ENCODE results near the gene SLC39A2.
"Not testable (repeated sequence)": the region's sequence is repeated elsewhere in the genome, so short reads cannot be mapped to it uniquely, and the experiment has no call there.

The SLC39A2 gene

DNA sequence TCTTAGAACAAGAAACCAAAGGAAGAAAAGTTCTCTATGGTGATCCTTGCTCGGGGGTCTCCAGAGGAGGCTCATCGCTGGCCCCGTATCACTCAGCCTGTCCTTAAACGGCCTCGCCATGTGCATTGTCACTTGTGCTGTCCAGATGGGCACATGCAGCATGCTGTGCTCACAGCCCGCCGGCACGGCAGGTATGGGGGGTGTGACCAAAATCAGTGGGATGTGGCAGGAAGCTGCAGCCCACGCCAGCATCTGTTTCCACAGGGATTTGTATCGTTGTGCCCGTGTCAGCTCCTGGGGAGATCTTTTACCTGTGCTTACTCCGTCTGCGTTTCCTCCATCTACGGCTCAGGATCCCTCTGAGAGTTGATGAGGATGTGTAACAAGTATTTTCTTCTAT, 2.6 kb upstream of the SLC39A2 start:
- in situ Hi-C loops (cut with HindIII; ENCODE audit: low sequenced_read_pairs) = no loop called here

DNA sequence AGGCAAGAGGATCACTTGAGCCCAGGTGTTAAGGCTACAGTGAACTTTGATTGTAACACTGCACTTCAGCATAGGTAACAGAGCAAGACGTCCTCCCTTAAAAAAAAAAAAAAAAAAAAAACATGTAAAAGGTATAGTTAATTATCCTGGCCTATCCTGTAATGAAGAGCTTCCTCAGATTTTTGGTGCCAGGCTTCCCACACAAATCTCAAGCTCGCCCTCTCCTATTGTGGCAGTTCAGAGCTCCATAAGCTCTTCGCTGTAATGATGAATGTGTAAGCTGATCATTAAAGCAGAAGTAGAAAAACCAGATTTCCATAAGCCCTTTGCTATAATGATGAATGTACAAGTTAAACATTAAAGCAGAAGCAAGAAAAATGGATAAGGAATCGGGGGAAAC, 2.0 kb upstream of the SLC39A2 start:
- in situ Hi-C loops (cut with HindIII; ENCODE audit: low sequenced_read_pairs) = no loop called here

DNA sequence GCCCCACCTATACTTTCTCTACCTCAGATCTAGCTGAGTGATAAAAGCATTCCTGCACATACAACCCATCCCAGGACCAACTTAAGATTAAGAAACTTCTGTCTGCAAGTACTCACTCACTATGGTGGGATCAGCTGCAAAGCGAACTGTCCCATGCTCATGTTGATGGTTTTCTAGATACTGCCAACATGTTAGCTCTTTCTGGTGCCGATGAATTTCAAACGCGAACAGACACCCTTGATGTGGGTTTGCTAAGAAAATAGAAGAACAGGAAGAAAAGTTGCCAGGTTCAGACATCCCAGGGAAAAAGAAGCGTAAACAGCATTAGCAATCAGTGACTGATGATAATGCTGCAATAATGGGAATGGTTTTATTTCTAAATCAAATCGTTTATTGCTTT, 1.5 kb upstream of the SLC39A2 start:
- in situ Hi-C loops (cut with HindIII; ENCODE audit: low sequenced_read_pairs) = no loop called here

DNA sequence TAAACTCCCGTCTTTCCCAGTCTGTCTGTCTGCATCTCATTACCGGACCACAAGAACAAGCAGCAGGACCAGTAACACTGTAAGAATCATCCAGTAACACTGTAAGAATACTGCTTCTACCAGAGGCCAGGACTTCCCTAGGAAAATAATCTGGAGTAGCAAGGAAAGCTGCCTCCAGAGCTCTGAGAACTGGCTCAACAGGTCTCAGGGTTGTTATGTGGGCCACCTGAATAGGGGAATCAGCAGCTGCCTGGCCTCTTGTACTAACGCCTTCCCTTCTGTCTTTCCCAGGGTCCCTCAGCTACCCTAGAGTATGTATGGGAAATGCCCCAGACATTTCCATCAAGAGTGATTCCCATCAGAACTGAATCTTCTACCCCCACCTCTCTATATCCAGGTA, 954 bp upstream of the SLC39A2 start:
- in situ Hi-C loops (cut with HindIII; ENCODE audit: low sequenced_read_pairs) = no loop called here

DNA sequence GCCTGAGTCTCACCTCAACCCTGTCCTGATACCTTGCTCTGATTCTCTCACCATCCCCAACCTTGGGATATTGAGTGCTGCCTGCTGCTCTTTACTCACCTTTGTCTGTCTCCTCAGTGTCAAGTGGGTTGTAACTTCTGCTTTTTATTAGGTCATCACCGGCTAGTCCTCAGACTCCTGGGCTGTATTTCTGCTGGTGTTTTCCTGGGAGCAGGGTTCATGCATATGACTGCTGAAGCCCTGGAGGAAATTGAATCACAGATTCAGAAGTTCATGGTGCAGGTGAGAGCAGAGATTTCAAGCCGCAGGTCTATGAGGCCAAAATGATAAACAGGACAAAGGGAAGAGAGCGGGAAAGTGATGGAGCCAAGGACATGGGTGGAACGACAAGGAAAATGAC, 498 bp downstream of the SLC39A2 start:
- in situ Hi-C loops (cut with HindIII; ENCODE audit: low sequenced_read_pairs) = no loop called here

DNA sequence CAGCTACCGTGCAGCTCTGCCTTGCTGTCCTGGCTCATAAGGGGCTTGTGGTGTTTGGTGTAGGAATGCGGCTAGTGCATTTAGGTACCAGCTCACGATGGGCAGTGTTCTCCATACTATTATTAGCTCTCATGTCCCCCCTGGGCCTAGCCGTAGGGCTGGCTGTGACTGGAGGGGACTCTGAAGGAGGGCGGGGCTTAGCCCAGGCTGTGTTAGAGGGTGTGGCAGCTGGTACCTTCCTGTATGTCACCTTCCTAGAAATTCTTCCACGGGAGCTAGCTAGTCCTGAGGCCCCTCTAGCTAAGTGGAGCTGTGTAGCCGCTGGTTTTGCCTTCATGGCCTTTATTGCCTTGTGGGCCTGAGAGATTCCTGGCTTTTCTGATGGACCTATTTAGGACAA, 2.1 kb downstream of the SLC39A2 start:
- in situ Hi-C loops (cut with HindIII; ENCODE audit: low sequenced_read_pairs) = no loop called here

DNA sequence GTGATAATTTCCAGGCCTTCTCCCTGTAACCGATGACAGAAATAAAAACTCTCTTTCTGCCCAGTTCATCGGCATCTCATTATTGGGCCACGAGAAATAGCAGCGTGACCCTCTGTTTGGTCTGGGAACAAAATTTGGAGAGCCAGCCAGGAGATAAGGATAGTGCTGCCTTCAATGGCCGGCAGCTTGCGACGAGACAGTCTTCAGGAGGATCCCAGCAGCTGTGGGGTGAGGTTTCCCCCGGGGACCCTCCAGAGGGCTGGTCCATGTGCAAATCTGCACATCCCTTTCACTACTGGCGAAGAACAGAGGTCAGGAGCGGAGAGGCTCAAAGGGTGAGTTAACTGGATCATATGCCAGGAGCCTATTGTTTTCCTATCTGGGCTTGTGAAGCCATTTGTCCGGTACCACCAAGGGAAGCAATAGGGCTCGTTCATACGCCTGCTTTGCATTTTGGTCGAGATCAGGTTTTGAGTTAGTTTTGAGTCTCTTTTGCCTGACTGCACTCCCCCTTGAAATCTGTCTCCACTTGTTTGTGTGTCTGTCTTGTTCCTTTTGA, 4.8 kb downstream of the SLC39A2 start:
- in situ Hi-C loops (cut with HindIII; ENCODE audit: low sequenced_read_pairs) = no loop called here

DNA sequence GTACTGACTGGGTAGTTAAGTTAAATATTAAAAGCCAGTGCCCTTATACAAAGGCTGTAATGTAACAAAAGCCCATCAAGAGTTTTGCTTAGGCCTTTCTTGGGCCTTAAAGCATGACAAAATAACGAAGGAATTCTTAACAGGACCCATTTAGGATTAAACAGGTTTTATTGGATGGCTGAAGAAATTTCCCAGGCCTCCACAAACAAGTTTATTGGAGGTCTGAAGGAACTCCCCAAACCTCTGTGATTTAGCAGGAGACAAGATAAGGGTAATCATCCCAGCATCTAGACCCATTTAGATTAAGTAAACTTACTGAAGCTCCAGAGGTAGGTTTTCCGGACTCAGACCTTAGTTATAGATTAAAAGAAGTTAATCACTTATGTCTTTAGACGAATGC, 10.6 kb downstream of the SLC39A2 start:
- in situ Hi-C loops (cut with HindIII; ENCODE audit: low sequenced_read_pairs) = not testable (repeated sequence)

DNA sequence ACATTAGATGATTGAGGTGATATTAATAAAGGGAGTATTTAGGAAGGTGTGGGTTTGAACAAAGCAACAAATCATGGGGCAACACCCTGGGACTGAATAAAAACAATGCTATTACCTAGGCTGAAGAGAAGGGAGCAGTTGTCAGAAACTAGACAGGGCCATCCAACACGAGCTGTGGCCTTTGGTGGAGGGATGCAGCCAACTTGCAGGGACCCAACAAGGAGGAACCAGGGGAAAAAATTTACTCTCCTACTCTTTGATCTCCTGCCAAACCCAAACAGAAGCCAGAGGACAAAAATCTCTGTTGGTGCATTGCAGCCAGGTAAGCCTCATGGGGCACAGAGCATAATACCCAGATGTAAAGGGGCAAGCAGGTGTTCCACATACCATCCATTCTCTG, 12.0 kb downstream of the SLC39A2 start:
- in situ Hi-C loops (cut with HindIII; ENCODE audit: low sequenced_read_pairs) = no loop called here

DNA sequence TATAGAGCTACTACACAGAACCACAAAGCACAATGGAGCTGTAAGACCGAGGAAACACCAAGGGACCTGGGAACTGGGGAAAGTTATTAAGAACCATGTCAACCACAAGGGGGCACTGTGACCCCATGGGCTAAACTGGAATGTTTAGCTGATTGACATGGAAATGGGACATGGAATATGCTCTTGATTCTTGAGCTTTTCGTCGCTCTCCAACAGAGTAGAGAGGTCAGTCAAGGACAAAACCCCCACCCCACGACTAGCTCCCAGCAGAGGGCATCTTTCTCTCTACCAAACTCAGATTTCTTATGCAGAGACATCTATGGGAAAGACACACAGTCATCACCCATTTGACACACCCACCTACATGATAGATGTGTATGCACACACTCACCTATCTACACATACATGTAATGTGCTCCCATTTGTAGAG, 15.7 kb downstream of the SLC39A2 start:
- in situ Hi-C loops (cut with HindIII; ENCODE audit: low sequenced_read_pairs) = no loop called here

DNA sequence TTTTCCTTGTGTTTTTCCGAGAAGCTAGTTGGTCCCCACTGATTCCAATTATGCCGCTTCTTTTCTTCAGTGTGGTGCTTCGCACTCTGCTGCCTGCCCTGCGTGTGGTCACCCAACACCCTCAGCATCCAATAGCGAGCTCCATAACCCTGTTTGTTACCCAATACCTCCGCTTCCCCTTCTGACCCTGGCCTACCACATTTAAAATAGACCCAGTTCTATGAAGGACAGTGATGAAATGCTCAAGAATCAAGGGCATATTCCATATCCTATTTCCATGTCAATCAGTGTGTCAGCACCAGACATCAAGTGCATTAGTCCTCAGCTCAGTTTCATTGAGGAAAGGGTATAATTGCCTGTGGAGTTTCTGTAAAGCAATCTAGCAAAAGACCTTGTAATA, 16.2 kb downstream of the SLC39A2 start:
- in situ Hi-C loops (cut with HindIII; ENCODE audit: low sequenced_read_pairs) = no loop called here

DNA sequence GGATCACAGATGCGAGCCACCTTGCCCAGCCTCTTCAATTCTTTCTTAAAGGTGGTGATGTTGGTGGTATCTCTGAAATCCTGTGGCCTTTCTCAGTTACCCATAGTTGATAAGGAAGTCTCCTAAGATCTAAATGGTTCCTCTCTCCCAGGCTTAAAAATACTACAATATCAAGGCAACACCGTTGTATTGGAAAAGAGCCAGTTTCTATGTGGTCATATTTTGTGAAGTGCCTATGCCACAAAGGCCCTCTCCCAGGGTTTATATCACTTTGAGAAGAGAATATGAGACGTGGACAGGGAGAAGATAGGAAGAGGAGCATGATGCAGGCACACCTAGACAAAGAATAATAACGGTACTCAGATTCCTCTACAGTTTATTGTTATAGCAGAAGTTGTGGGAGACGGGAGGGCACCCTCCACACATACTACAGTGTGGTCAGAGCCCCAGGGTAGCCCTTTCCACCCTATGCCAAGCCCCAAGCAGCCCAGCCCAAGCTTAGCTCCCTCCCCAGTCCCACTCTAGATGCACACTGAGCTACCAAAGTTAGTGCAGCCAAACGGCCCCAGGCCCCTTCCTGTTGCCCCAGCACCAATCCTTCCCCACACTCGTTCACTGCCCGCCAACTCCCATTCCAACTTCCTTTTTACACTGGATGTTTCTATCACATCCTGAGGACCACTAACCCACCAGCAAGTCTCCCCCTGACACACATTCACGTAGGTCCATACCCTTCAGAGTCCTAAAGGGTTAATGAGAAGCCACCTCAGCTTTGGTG, 17.5 kb downstream of the SLC39A2 start:
- in situ Hi-C loops (cut with HindIII; ENCODE audit: low sequenced_read_pairs) = no loop called here

DNA sequence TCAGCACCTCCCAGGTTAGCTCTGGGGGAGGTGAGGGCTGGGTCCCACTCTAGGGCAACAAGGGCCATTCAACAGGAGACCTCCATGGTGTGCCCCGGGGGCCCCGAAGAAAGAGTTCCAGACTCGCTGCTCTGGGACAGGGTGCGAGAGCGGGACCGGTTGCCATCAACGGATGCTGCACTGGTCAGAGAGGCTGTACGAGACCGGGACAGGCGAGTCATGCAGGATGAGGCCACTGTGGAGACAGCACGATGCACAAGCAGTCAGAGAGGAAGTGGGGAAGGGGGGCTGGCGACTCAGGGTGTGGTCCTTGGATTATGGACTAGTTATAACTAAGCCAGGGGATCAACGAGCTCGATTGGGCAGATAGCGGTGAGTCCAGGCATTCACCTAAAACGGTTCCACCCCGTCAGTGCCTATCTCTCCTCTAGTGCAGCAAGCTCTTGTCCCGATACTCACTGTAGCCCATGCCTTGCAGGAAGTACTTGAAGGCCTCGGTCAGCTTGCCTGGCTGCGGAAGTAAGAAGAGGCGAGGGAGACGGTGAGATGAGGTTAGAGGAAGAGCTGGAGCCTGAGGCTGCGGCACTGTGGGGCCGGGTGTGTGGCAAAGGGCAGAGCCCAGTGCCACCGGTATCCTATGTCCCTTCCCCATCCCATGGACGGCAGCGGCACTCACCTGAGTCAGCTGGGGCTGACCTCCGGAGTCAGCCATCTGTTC, 18.6 kb downstream of the SLC39A2 start:
- in situ Hi-C loops (cut with HindIII; ENCODE audit: low sequenced_read_pairs) = no loop called here

DNA sequence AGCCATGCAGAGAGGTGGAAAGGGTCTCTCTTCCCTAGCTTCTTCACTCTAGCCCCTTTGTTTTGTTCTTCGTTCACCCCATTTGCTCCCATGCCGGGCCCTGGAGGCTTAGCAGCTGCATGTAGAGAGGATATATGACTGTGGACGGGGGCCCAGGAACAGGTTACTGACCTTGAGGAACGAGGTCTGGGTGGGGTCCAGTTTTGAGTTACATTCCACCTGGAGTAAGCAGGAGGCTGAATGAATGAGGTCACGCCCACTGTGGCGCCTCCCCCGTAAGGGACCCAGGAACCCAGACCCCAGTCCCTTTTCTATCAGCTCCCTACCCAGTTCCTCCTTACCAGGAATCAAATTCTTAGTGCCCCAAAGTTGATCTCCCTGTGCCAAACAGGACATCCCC, 19.2 kb downstream of the SLC39A2 start:
- in situ Hi-C loops (cut with HindIII; ENCODE audit: low sequenced_read_pairs) = no loop called here

DNA sequence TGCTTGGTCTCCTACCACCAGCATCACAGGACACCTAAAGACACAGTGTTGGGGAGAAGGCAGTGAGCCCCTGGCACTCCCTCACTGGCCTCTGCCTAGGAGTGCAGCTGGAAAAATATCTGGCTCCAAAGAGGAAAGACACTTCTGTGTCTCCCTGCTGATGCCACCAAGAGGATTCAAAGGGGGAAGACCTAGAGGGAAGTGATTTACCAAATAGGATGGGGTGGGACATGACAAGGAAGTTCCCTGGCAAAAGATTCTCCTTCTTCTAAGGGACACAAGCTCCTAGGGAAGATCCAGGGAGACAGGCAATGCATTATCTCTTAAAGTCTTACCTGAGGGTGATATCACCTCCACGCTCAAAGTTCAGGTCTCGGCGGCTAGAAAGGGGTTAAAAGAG, 19.7 kb downstream of the SLC39A2 start:
- in situ Hi-C loops (cut with HindIII; ENCODE audit: low sequenced_read_pairs) = no loop called here

DNA sequence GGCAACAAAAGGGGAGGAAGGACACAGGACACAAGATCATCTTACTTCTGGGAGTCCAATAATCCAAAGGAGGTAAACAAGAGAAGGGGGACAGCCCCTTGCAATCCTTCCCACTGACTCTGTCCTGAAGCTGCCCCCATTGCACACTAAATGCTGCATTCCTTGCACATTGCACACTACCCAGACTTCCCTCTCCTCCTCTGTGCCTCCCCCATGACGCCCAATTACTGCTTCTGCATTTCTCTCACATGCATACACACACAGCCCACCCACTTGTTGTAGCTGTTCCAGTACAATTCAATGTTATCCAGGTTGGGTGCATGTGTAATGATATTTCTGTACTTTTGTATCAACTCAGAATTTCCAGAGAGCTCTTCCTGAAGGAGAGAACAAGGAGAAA, 20.3 kb downstream of the SLC39A2 start:
- in situ Hi-C loops (cut with HindIII; ENCODE audit: low sequenced_read_pairs) = no loop called here

DNA sequence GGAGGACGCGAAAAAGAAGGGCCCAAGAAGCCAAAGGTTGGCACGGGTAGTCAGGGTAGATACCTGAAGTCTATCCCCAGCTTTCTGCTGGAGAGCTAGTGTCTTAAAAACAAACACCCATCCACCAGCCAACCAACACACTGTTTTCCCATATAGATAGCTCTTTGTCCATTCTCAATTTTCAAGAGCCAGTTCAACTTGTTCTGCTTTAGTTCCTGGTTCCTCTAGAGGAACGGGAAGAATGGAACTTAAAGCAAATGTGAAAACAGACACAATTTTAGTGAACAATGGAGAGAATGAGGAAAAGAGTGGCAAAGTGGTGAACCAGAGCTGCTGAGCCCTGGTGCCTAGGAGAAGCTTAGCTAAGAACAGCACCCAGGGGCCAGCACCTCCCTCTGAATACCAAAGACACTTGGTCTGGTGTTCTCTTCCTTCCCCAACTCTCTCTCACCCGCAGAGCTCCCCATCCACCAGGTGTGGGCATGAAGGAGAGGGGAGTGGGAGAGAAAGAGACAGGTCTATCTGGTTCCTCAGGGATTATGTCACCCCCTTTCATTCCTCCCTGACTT, 22.0 kb downstream of the SLC39A2 start:
- in situ Hi-C loops (cut with HindIII; ENCODE audit: low sequenced_read_pairs) = no loop called here

DNA sequence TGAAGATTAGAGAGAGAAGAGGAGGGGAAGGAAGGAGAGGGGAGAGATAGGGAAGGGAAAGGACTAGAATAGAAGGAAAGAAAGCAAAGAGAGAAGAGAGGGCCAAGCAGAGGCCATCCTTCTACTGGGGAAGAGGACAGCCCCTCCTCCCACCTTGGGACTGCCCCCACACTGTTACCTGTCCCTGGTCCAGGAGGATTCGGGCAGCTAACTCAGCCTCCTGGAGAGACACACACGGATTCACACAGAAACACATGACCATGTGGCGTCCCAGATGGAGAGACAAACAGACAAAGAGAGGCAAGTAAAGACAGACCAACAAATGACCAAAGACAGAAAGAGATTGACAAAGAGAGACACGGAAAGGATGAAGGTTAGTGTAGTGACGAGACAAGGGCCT, 23.6 kb downstream of the SLC39A2 start:
- in situ Hi-C loops (cut with HindIII; ENCODE audit: low sequenced_read_pairs) = no loop called here

DNA sequence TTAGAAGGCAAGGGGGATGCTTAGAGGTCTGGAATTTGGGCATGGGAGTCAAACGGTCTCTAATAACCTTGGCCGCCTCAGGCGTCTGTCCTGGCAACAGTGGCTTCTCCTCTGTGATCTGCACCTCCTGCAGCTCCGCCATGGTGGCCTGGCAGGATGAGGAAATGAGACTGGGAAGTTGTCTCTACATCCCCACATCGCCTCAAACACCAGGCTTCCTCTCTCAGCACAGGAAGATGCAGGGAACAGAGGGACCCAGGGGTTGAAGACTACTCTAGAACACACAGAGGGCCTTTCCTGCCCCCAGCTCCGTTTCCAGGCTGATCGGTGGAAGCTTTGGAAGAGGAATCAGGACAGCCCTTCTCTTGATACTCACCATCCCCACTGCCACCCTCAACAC, 24.1 kb downstream of the SLC39A2 start:
- in situ Hi-C loops (cut with HindIII; ENCODE audit: low sequenced_read_pairs) = no loop called here

DNA sequence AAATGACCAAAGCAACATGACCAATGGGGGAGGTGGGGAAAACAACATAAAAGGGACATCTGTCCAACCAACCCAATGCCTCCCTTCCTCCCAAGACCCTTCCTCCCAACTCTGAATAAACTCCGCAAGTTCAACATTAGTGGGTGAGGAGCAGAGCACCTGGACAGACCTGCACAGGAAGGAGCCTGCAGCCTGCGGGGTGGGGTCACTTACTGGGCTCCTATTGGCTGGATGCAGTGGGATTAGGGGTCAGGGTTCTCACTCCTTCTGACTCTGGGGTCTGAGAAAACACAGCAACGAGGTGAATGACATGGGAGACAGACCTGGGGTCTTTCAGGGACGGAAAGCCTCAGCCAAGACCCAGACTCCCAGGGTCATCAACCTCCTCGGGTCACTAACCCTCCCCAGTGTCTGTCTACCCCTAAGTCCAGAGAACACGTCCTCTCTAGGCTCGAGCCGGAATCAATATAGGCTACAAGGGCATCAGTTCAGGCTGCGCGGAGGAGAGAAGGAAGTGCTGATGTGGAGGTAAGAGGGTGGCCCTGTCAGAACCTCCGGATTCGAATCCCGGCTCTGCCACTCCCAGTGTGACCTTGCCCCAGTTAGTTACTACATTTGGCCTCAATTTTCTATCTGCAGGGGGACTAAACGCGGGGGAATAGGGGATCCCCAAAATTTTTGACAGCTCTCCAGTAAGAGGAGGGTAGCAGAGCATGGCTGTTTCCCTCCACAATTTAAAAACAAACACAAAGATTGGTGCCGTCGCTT, 24.9 kb downstream of the SLC39A2 start:
- in situ Hi-C loops (cut with HindIII; ENCODE audit: low sequenced_read_pairs) = no loop called here
